Thyroid gland (tissue), 4 donors: ENCODE measurements around the gene UQCC5.

Source experiments
- POLR2A ChIP-seq, 2 donors: fragments of 450-650 bp; IDR thresholded peaks; one replicate each; pipeline ENCODE4 v1.6.1; 2017; ENCODE audit warnings: antibody characterized with exemption in 2 of 2, mild to moderate bottlenecking in 2 of 2, moderate library complexity in 1 of 2
- TF ChIP-seq, protein P1 (sequence below), 6 experiments: fragments of 200-600 bp in 3 of 6; fragments of 450-650 bp in 3 of 6; sonication (generic) in 3 of 6; IDR thresholded peaks; one replicate each; pipeline ENCODE4 v1.5.1; 2016 to 2019; ENCODE audit warnings: antibody characterized with exemption in 6 of 6, mild to moderate bottlenecking in 2 of 6, inconsistent platforms in 1 of 6, moderate library complexity in 1 of 6

- TF ChIP-seq, protein P1, sequence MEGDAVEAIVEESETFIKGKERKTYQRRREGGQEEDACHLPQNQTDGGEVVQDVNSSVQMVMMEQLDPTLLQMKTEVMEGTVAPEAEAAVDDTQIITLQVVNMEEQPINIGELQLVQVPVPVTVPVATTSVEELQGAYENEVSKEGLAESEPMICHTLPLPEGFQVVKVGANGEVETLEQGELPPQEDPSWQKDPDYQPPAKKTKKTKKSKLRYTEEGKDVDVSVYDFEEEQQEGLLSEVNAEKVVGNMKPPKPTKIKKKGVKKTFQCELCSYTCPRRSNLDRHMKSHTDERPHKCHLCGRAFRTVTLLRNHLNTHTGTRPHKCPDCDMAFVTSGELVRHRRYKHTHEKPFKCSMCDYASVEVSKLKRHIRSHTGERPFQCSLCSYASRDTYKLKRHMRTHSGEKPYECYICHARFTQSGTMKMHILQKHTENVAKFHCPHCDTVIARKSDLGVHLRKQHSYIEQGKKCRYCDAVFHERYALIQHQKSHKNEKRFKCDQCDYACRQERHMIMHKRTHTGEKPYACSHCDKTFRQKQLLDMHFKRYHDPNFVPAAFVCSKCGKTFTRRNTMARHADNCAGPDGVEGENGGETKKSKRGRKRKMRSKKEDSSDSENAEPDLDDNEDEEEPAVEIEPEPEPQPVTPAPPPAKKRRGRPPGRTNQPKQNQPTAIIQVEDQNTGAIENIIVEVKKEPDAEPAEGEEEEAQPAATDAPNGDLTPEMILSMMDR (IDR thresholded peaks at IDR 0.05): no peak
- TF ChIP-seq POLR2A (IDR thresholded peaks at IDR 0.05): no peak
Measured at GRCh38 chr3:52519445-52520140, 16.8 kb upstream of the UQCC5 start.
